ENCODE measurements around the gene GBE1.

The GBE1 gene

GRCh38 chr3:81581966-81582599, 179.4 kb downstream of the GBE1 start:
- H3K27ac ChIP-seq: no peak overlapping the region
- H3K27me3 ChIP-seq (ENCODE audit: insufficient read depth, low read depth, severe bottlenecking): no peaks in the 10 kb centered on the region
- no peak overlapping the region for H3K4me3 ChIP-seq (ENCODE audit: low read depth, low read length)
- no peaks in the 10 kb centered on the region for H3K9me3 ChIP-seq (ENCODE audit: severe bottlenecking)
- peak; percentile 51 for DNase-seq
- TF ChIP-seq, protein P1, sequence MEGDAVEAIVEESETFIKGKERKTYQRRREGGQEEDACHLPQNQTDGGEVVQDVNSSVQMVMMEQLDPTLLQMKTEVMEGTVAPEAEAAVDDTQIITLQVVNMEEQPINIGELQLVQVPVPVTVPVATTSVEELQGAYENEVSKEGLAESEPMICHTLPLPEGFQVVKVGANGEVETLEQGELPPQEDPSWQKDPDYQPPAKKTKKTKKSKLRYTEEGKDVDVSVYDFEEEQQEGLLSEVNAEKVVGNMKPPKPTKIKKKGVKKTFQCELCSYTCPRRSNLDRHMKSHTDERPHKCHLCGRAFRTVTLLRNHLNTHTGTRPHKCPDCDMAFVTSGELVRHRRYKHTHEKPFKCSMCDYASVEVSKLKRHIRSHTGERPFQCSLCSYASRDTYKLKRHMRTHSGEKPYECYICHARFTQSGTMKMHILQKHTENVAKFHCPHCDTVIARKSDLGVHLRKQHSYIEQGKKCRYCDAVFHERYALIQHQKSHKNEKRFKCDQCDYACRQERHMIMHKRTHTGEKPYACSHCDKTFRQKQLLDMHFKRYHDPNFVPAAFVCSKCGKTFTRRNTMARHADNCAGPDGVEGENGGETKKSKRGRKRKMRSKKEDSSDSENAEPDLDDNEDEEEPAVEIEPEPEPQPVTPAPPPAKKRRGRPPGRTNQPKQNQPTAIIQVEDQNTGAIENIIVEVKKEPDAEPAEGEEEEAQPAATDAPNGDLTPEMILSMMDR (IDR thresholded peaks at IDR 0.05; ENCODE audit: low read depth, low read length): peak; percentile 67
- H3K36me3 ChIP-seq: no peaks in the 10 kb centered on the region

DNA sequence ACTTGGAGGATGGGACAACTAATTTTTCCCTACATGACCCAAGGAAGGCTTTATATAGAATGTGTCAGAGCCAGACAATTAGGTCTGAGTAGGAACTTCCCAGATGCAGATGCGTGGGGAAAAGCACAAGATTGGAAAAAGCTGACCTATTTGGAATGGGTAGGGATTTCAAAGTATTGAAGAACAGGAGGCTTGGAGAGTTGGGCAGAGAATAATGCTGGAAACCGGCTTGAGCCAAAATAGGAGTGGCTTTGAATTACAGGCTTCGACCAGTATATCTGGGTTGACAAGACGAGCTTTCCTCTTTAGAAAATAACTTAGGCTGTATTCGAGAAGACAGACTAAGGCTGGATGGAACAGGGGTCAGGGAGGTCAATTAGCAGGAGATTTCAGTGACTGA, 181.1 kb downstream of the GBE1 start:
- Histone ChIP-seq H3K9me3 (ENCODE audit: severe bottlenecking) (no peaks in the 10 kb centered on the region), H3K36me3 (no peaks in the 10 kb centered on the region), H3K27ac (no peak overlapping the region), H3K27me3 (ENCODE audit: insufficient read depth, low read depth, severe bottlenecking) (no peaks in the 10 kb centered on the region), H3K4me3 (ENCODE audit: low read depth, low read length) (no peak overlapping the region)
- TF ChIP-seq, protein P1 (IDR thresholded peaks at IDR 0.05; ENCODE audit: low read depth, low read length): no peak
- no peak for DNase-seq

DNA sequence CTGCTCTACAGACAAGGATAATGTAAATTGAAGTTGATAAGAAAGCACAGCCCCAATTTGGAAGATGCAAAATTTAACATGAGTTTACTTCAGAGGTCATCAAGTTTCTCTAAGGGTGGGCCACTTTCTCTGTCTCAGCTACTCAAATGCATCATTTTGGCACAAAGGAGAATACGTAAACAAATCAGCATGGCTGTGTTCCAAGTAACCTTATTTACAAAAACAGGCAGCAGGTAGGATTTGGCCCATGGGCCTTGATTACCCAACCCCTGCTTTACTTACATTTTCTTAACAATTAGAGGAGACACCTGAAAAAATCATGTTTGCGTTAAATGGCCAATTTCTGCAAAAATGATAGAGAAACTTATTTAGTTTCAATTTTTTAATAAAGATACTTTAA, 181.7 kb downstream of the GBE1 start:
- Histone ChIP-seq H3K27me3 (ENCODE audit: insufficient read depth, low read depth, severe bottlenecking) (no peaks in the 10 kb centered on the region), H3K9me3 (ENCODE audit: severe bottlenecking) (no peaks in the 10 kb centered on the region), H3K27ac (no peak overlapping the region), H3K4me3 (ENCODE audit: low read depth, low read length) (no peak overlapping the region), H3K36me3 (no peaks in the 10 kb centered on the region)
- no peak for DNase-seq
- TF ChIP-seq, protein P1 (IDR thresholded peaks at IDR 0.05; ENCODE audit: low read depth, low read length): no peak

- TF ChIP-seq, protein P1 (IDR thresholded peaks at IDR 0.05; ENCODE audit: low read depth, low read length): no peak
- Histone ChIP-seq H3K4me3 (ENCODE audit: low read depth, low read length) (no peak overlapping the region), H3K9me3 (ENCODE audit: severe bottlenecking) (no peaks in the 10 kb centered on the region), H3K36me3 (no peaks in the 10 kb centered on the region), H3K27ac (no peak overlapping the region), H3K27me3 (ENCODE audit: insufficient read depth, low read depth, severe bottlenecking) (no peaks in the 10 kb centered on the region)
- no peak for DNase-seq
These were observed 189.2 kb downstream of the GBE1 start for GRCh38 chr3:81572201-81572756.

DNA sequence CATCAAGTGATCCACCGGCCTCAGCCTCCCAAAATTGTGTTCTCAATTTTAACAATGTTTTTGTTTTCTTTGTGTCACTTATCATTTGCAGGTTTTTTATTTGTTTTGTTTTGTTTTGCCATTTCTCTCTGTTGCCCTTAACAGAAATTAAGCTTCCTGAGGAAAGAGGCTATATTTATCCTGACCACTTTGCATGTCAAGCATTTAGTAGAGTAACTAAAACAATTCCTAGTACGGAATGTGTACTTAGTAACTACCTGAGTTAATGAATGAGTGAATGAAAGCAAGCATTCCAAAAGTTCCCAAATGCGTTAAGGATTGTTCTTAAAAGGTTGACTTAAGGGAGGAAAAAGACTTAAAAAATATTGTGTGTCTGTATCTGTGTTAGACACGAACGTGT, 193.1 kb downstream of the GBE1 start:
- no peaks in the 10 kb centered on the region for H3K36me3 ChIP-seq
- TF ChIP-seq, protein P1 (IDR thresholded peaks at IDR 0.05; ENCODE audit: low read depth, low read length): no peak
- H3K27me3 ChIP-seq (ENCODE audit: insufficient read depth, low read depth, severe bottlenecking): no peaks in the 10 kb centered on the region
- H3K9me3 ChIP-seq (ENCODE audit: severe bottlenecking): no peaks in the 10 kb centered on the region
- no peak overlapping the region for H3K4me3 ChIP-seq (ENCODE audit: low read depth, low read length)
- DNase-seq: no peak
- no peak overlapping the region for H3K27ac ChIP-seq

GRCh38 chr3:81565041-81565440, 196.4 kb downstream of the GBE1 start:
- no peak for DNase-seq
- Histone ChIP-seq H3K27me3 (ENCODE audit: insufficient read depth, low read depth, severe bottlenecking) (no peaks in the 10 kb centered on the region), H3K4me3 (ENCODE audit: low read depth, low read length) (no peak overlapping the region), H3K36me3 (no peaks in the 10 kb centered on the region), H3K9me3 (ENCODE audit: severe bottlenecking) (no peaks in the 10 kb centered on the region), H3K27ac (no peak overlapping the region)
- TF ChIP-seq, protein P1 (IDR thresholded peaks at IDR 0.05; ENCODE audit: low read depth, low read length): no peak

All from WERI-Rb-1 (cell line).